ENCODE results near the gene ADAM12. TPM values are rescaled to one million over a fixed set of nuclear protein-coding genes. Genes with fewer than 3 reads are reported as not detected.

The ADAM12 gene
- polyA plus RNA-seq, 1 of the 3 experiments (the other 2 are of a cell fraction), result 25.0 TPM

- 68% methylated on average over 2 of the region's 2 CpGs for WGBS (ENCODE audit: low lambda C conversion rate)
- CTCF ChIA-PET, result interaction anchor here (0.9 kb wide), 2 partner anchors 115 to 231 kb away, joined by 3 to 5 read pairs; no protein-coding TSS in a partner anchor
- no peaks in the 10 kb centered on the region for H3K27me3 ChIP-seq (ENCODE audit: insufficient read depth)
These were observed 115.8 kb downstream of the ADAM12 start for GRCh38 chr10:126272526-126272925.

GRCh38 chr10:126270111-126270510 is 118.2 kb downstream of the ADAM12 start:
- DNase-seq, result no peak
- no peak overlapping the region for H3K4me3 ChIP-seq (ENCODE audit: low read depth in 2 of 2, low read length in 1 of 2)
- no peaks in the 10 kb centered on the region for H3K27me3 ChIP-seq (ENCODE audit: insufficient read depth)
- TF ChIP-seq CHD2 (IDR thresholded peaks at IDR 0.05; ENCODE audit: low read length, partially characterized antibody) (no peak), MXI1 (IDR thresholded peaks at IDR 0.05; ENCODE audit: low read depth, low read length) (no peak), RAD21 (IDR thresholded peaks at IDR 0.05; ENCODE audit: low read length) (no peak), TAF1 (IDR thresholded peaks at IDR 0.05; ENCODE audit: borderline replicate concordance, low read depth, low read length) (no peak), ZBTB33 (IDR thresholded peaks at IDR 0.05; ENCODE audit: borderline replicate concordance, low read depth) (no peak)
- H3K4me1 ChIP-seq (ENCODE audit: control insufficient read depth in 1 of 2, insufficient read depth in 2 of 2, low read depth in 1 of 2, low read length in 1 of 2), result no peaks in the 10 kb centered on the region
- H3K9me2 ChIP-seq, result no peaks in the 10 kb centered on the region
- H3K9me3 ChIP-seq, result no peaks in the 10 kb centered on the region
- H3K4me2 ChIP-seq, result no peak overlapping the region
- no peaks in the 10 kb centered on the region for H3F3A ChIP-seq (replicated peaks; ENCODE audit: insufficient read depth)
- no peak overlapping the region for H3K9ac ChIP-seq
- H2AFZ ChIP-seq (ENCODE audit: low read depth), result no peak overlapping the region
- H3K36me3 ChIP-seq (replicated peaks in 1 of 2; ENCODE audit: control insufficient read depth in 1 of 2, insufficient read depth in 2 of 2, low read length in 1 of 2), result no peaks in the 10 kb centered on the region
- CTCF ChIA-PET, result interaction anchor here (0.5 to 1.6 kb wide), 5 partner anchors 32 to 133 kb away, joined by 3 to 4 read pairs (median 3); no protein-coding TSS in a partner anchor
- POLR2A ChIA-PET, result no interaction called here
- 87% methylated on average over 5 of the region's 5 CpGs for WGBS (ENCODE audit: low lambda C conversion rate)
- no peaks in the 10 kb centered on the region for H4K20me1 ChIP-seq (ENCODE audit: insufficient read depth)
- H3K79me2 ChIP-seq (ENCODE audit: insufficient read depth), result no peaks in the 10 kb centered on the region
- H3K27ac ChIP-seq (ENCODE audit: low read depth in 2 of 2, low read length in 1 of 2), result no peak overlapping the region

More at GRCh38 chr10:126272526-126272925, 115.8 kb downstream of the ADAM12 start:
- Histone ChIP-seq H2AFZ (ENCODE audit: low read depth) (no peak overlapping the region), H3F3A (replicated peaks; ENCODE audit: insufficient read depth) (no peaks in the 10 kb centered on the region), H3K9ac (no peak overlapping the region), H3K36me3 (replicated peaks in 1 of 2; ENCODE audit: control insufficient read depth in 1 of 2, insufficient read depth in 2 of 2, low read length in 1 of 2) (no peaks in the 10 kb centered on the region), H3K9me3 (no peaks in the 10 kb centered on the region), H4K20me1 (ENCODE audit: insufficient read depth) (no peaks in the 10 kb centered on the region), H3K4me2 (no peak overlapping the region), H3K9me2 (no peaks in the 10 kb centered on the region), H3K4me3 (ENCODE audit: low read depth in 2 of 2, low read length in 1 of 2) (no peak overlapping the region), H3K27ac (ENCODE audit: low read depth in 2 of 2, low read length in 1 of 2) (no peak overlapping the region), H3K4me1 (ENCODE audit: control insufficient read depth in 1 of 2, insufficient read depth in 2 of 2, low read depth in 1 of 2, low read length in 1 of 2) (no peaks in the 10 kb centered on the region), H3K79me2 (ENCODE audit: insufficient read depth) (no peaks in the 10 kb centered on the region)
- no peak for DNase-seq
- POLR2A ChIA-PET, result no interaction called here
- TF ChIP-seq TCF12 (IDR thresholded peaks at IDR 0.05) (no peak), PBX3 (IDR thresholded peaks at IDR 0.05) (no peak), YY1 (IDR thresholded peaks at IDR 0.05; ENCODE audit: low read depth) (no peak), MXI1 (IDR thresholded peaks at IDR 0.05; ENCODE audit: low read depth, low read length) (no peak), POLR2AphosphoS5 (IDR thresholded peaks at IDR 0.05; ENCODE audit: low read depth, low read length) (no peak)
- TF ChIP-seq, protein P1, sequence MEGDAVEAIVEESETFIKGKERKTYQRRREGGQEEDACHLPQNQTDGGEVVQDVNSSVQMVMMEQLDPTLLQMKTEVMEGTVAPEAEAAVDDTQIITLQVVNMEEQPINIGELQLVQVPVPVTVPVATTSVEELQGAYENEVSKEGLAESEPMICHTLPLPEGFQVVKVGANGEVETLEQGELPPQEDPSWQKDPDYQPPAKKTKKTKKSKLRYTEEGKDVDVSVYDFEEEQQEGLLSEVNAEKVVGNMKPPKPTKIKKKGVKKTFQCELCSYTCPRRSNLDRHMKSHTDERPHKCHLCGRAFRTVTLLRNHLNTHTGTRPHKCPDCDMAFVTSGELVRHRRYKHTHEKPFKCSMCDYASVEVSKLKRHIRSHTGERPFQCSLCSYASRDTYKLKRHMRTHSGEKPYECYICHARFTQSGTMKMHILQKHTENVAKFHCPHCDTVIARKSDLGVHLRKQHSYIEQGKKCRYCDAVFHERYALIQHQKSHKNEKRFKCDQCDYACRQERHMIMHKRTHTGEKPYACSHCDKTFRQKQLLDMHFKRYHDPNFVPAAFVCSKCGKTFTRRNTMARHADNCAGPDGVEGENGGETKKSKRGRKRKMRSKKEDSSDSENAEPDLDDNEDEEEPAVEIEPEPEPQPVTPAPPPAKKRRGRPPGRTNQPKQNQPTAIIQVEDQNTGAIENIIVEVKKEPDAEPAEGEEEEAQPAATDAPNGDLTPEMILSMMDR (IDR thresholded peaks at IDR 0.05), result no peak
- TF ChIP-seq, protein P2, sequence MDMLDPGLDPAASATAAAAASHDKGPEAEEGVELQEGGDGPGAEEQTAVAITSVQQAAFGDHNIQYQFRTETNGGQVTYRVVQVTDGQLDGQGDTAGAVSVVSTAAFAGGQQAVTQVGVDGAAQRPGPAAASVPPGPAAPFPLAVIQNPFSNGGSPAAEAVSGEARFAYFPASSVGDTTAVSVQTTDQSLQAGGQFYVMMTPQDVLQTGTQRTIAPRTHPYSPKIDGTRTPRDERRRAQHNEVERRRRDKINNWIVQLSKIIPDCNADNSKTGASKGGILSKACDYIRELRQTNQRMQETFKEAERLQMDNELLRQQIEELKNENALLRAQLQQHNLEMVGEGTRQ (IDR thresholded peaks at IDR 0.05; ENCODE audit: borderline replicate concordance, low read depth, low read length), result no peak

All from SK-N-SH (cell line).